HUES6 (cell line): Measurements from ENCODE around the gene BBC3.

ENCODE experiments used
- H3K27ac ChIP-seq: 2 replicates; pipeline ENCODE4 v1.7.0; 2013; ENCODE audit warnings: low read depth, mild to moderate bottlenecking, low read length, inconsistent platforms
- H3K27me3 ChIP-seq: 2 replicates; pipeline ENCODE4 v1.6.1; 2013; ENCODE audit warnings: low read length; ENCODE audit not compliant: control insufficient read depth, insufficient read depth
- H3K36me3 ChIP-seq: 2 replicates; pipeline ENCODE4 v1.6.1; 2013; ENCODE audit warnings: low read length; ENCODE audit not compliant: control insufficient read depth, insufficient read depth
- H3K4me1 ChIP-seq: 2 replicates; pipeline ENCODE4 v1.6.1; 2013; ENCODE audit warnings: low read length; ENCODE audit not compliant: control insufficient read depth, insufficient read depth
- H3K4me3 ChIP-seq: 2 replicates; pipeline ENCODE4 v1.5.1; 2013; ENCODE audit warnings: low read depth, low read length
- H3K9ac ChIP-seq: one replicate; pipeline ENCODE4 v1.6.1; 2013; ENCODE audit warnings: mild to moderate bottlenecking, low read length
- H3K9me3 ChIP-seq: 2 replicates; pipeline ENCODE4 v1.6.1; 2013; ENCODE audit warnings: low read depth, low read length; ENCODE audit not compliant: control insufficient read depth, insufficient read depth

Gene BBC3

GRCh38 chr19:47241919-47242577, 11.0 kb upstream of the BBC3 start:
- H3K27ac ChIP-seq = no peak overlapping the region
- peaks cover 44% of the 10 kb centered on the region for H3K27me3 ChIP-seq
- H3K9me3 ChIP-seq = 0 out of 2 replicates have a peak, but pooled peaks cover 4% of the 10 kb centered on the region
- H3K4me3 ChIP-seq = no peak overlapping the region
- H3K9ac ChIP-seq = no peak overlapping the region
- H3K36me3 ChIP-seq = no peaks in the 10 kb centered on the region
- H3K4me1 ChIP-seq = peaks cover 17% of the 10 kb centered on the region

- peaks cover 17% of the 10 kb centered on the region for H3K4me1 ChIP-seq
- peaks cover 44% of the 10 kb centered on the region for H3K27me3 ChIP-seq
- H3K9me3 ChIP-seq = 0 out of 2 replicates have a peak, but pooled peaks cover 4% of the 10 kb centered on the region
- H3K27ac ChIP-seq = no peak overlapping the region
- no peak overlapping the region for H3K9ac ChIP-seq
- H3K36me3 ChIP-seq = no peaks in the 10 kb centered on the region
- H3K4me3 ChIP-seq = peak overlapping the region; percentile 39
Observed at GRCh38 chr19:47240996-47241918, 10.3 kb upstream of the BBC3 start.

- Histone ChIP-seq H3K9me3 (0 out of 2 replicates have a peak, but pooled peaks cover 4% of the 10 kb centered on the region), H3K9ac (no peak overlapping the region), H3K36me3 (no peaks in the 10 kb centered on the region), H3K4me1 (peaks cover 17% of the 10 kb centered on the region), H3K4me3 (peak overlapping the region; percentile 39), H3K27me3 (peaks cover 44% of the 10 kb centered on the region), H3K27ac (no peak overlapping the region)
Observed at GRCh38 chr19:47240556-47240955, 9.6 kb upstream of the BBC3 start.

GRCh38 chr19:47239610-47240296, 8.8 kb upstream of the BBC3 start:
- Histone ChIP-seq H3K27ac (no peak overlapping the region), H3K9ac (no peak overlapping the region)

GRCh38 chr19:47239152-47239551, 8.2 kb upstream of the BBC3 start:
- Histone ChIP-seq H3K9me3 (0 out of 2 replicates have a peak, but pooled peaks cover 4% of the 10 kb centered on the region), H3K4me1 (peaks cover 17% of the 10 kb centered on the region), H3K4me3 (peak overlapping the region; percentile 57), H3K36me3 (no peaks in the 10 kb centered on the region), H3K27me3 (peaks cover 44% of the 10 kb centered on the region), H3K27ac (no peak overlapping the region), H3K9ac (no peak overlapping the region)

More at GRCh38 chr19:47239610-47240296, 8.8 kb upstream of the BBC3 start:
- H3K27me3 ChIP-seq = peaks cover 44% of the 10 kb centered on the region
- H3K36me3 ChIP-seq = no peaks in the 10 kb centered on the region
- 0 out of 2 replicates have a peak, but pooled peaks cover 4% of the 10 kb centered on the region for H3K9me3 ChIP-seq
- peak overlapping the region; percentile 41 for H3K4me3 ChIP-seq
- H3K4me1 ChIP-seq = peaks cover 17% of the 10 kb centered on the region

GRCh38 chr19:47236072-47236675, 5.2 kb upstream of the BBC3 start:
- no peak overlapping the region for H3K4me3 ChIP-seq
- peaks cover 21% of the 10 kb centered on the region for H3K27me3 ChIP-seq
- H3K9ac ChIP-seq = no peak overlapping the region
- no peaks in the 10 kb centered on the region for H3K36me3 ChIP-seq
- no peak overlapping the region for H3K27ac ChIP-seq
- H3K9me3 ChIP-seq = no peaks in the 10 kb centered on the region
- H3K4me1 ChIP-seq = peaks cover 21% of the 10 kb centered on the region

GRCh38 chr19:47232422-47233211, 1.6 kb upstream of the BBC3 start:
- Histone ChIP-seq H3K9ac (peak overlapping the region; percentile 66), H3K4me3 (peak overlapping the region; percentile 13; the same call in 1 of the 2 replicates), H3K27ac (peak overlapping the region; percentile 66), H3K9me3 (no peaks in the 10 kb centered on the region), H3K4me1 (peaks cover 28% of the 10 kb centered on the region), H3K27me3 (no peaks in the 10 kb centered on the region; the same call in 1 of the 2 replicates), H3K36me3 (no peaks in the 10 kb centered on the region)

GRCh38 chr19:47231215-47232054, 436 bp upstream of the BBC3 start:
- H3K36me3 ChIP-seq = no peaks in the 10 kb centered on the region
- H3K9ac ChIP-seq = peak overlapping the region; percentile 93
- H3K4me3 ChIP-seq = peak overlapping the region; percentile 86
- H3K27me3 ChIP-seq = no peaks in the 10 kb centered on the region; the same call in 1 of the 2 replicates
- H3K4me1 ChIP-seq = peaks cover 34% of the 10 kb centered on the region
- H3K9me3 ChIP-seq = no peaks in the 10 kb centered on the region
- peak overlapping the region; percentile 66 for H3K27ac ChIP-seq

GRCh38 chr19:47230054-47230920, 712 bp downstream of the BBC3 start:
- 0 out of 2 replicates have a peak, but pooled peaks cover 2% of the 10 kb centered on the region for H3K36me3 ChIP-seq
- no peaks in the 10 kb centered on the region; the same call in 1 of the 2 replicates for H3K27me3 ChIP-seq
- peak overlapping the region; percentile 68; the same call in 1 of the 2 replicates for H3K27ac ChIP-seq
- no peaks in the 10 kb centered on the region for H3K9me3 ChIP-seq
- peaks cover 40% of the 10 kb centered on the region for H3K4me1 ChIP-seq
- H3K4me3 ChIP-seq = peak overlapping the region; percentile 86
- H3K9ac ChIP-seq = peak overlapping the region; percentile 82
